H9 (cell line): ENCODE data around the gene MGMT. TPM values are rescaled to one million over a fixed set of nuclear protein-coding genes. Genes with fewer than 3 reads are reported as not detected.

Experiments used
- DNase-seq: peaks from one replicate; pipeline ENCODE4 v3.0.0-alpha.2; 2017
- H2AFZ ChIP-seq: one replicate; pipeline ENCODE4 v1.6.1; 2013; ENCODE audit warnings: mild to moderate bottlenecking, low read length, control low read depth, moderate library complexity
- H2AK5ac ChIP-seq: 2 replicates; pipeline ENCODE4 v1.6.1; 2013; ENCODE audit warnings: low read length, control low read depth, mixed read lengths; ENCODE audit not compliant: insufficient read length
- H2BK120ac ChIP-seq: one replicate; pipeline ENCODE4 v1.6.1; 2013; ENCODE audit warnings: low read depth, mild to moderate bottlenecking, low read length, control low read depth, inconsistent platforms; ENCODE audit not compliant: poor library complexity, severe bottlenecking
- H2BK12ac ChIP-seq: 2 replicates; pipeline ENCODE4 v1.6.1; 2013; ENCODE audit warnings: low read length, control low read depth, mixed read lengths, low read depth; ENCODE audit not compliant: insufficient read length
- H2BK15ac ChIP-seq: 2 replicates; pipeline ENCODE4 v1.6.1; 2013; ENCODE audit warnings: low read depth, low read length, control low read depth
- H2BK20ac ChIP-seq: one replicate; pipeline ENCODE4 v1.6.1; 2013; ENCODE audit warnings: low read depth, mild to moderate bottlenecking, low read length, control low read depth, inconsistent platforms; ENCODE audit not compliant: poor library complexity, severe bottlenecking
- H2BK5ac ChIP-seq: 2 replicates; pipeline ENCODE4 v1.6.1; 2013; ENCODE audit warnings: low read length, control low read depth, mixed read lengths; ENCODE audit not compliant: insufficient read length
- H3K14ac ChIP-seq: 2 replicates; pipeline ENCODE4 v1.6.1; 2013; ENCODE audit warnings: low read length, control low read depth; ENCODE audit not compliant: insufficient read depth
- H3K18ac ChIP-seq: 2 replicates; pipeline ENCODE4 v1.6.1; 2013; ENCODE audit warnings: low read depth, mild to moderate bottlenecking, mixed read lengths, low read length, control low read depth; ENCODE audit not compliant: insufficient read length
- H3K23ac ChIP-seq: 2 replicates; pipeline ENCODE4 v1.6.1; 2013; ENCODE audit warnings: low read length, control low read depth, mixed read lengths, low read depth; ENCODE audit not compliant: insufficient read length
- H3K23me2 ChIP-seq: 2 replicates; pipeline ENCODE4 v1.6.1; 2013; ENCODE audit warnings: low read depth, mild to moderate bottlenecking, mixed read lengths, low read length, control low read depth; ENCODE audit not compliant: insufficient read length, poor library complexity, severe bottlenecking
- H3K27ac ChIP-seq: 2 replicates; pipeline ENCODE4 v1.5.1; 2013; ENCODE audit warnings: low read length, control low read depth, mixed read lengths, low read depth; ENCODE audit not compliant: insufficient read length
- H3K27me3 ChIP-seq: 2 replicates; pipeline ENCODE4 v1.6.1; 2013; ENCODE audit warnings: low read length, control low read depth, inconsistent platforms; ENCODE audit not compliant: insufficient read depth
- H3K4ac ChIP-seq: 2 replicates; pipeline ENCODE4 v1.6.1; 2013; ENCODE audit warnings: low read depth, mild to moderate bottlenecking, control low read depth, inconsistent platforms, low read length, moderate library complexity
- H3K4me1 ChIP-seq: 2 replicates; pipeline ENCODE4 v1.6.1; 2013; ENCODE audit warnings: low read length, control low read depth, inconsistent platforms; ENCODE audit not compliant: insufficient read depth
- H3K4me2 ChIP-seq: 2 replicates; pipeline ENCODE4 v1.6.1; 2013; ENCODE audit warnings: low read length, control low read depth, mixed read lengths; ENCODE audit not compliant: insufficient read length, insufficient read depth
- H3K56ac ChIP-seq: 2 replicates; pipeline ENCODE4 v1.6.1; 2013; ENCODE audit warnings: low read depth, mild to moderate bottlenecking, mixed read lengths, low read length, control low read depth; ENCODE audit not compliant: insufficient read length
- H3K79me1 ChIP-seq: 2 replicates; pipeline ENCODE4 v1.6.1; 2013; ENCODE audit warnings: low read depth, mild to moderate bottlenecking, moderate library complexity, low read length, control low read depth, inconsistent platforms; ENCODE audit not compliant: insufficient read depth, poor library complexity, severe bottlenecking
- H3K79me2 ChIP-seq: 2 replicates; pipeline ENCODE4 v1.6.1; 2013; ENCODE audit warnings: low read length, control low read depth, inconsistent platforms; ENCODE audit not compliant: insufficient read depth
- H3K9ac ChIP-seq: 2 replicates; pipeline ENCODE4 v1.6.1; 2013; ENCODE audit warnings: low read length, control low read depth, mixed read lengths; ENCODE audit not compliant: insufficient read length; ENCODE audit errors: extremely low read depth
- H3K9me3 ChIP-seq: one replicate; pipeline ENCODE4 v1.6.1; 2013; ENCODE audit warnings: low read depth, low read length, inconsistent platforms; ENCODE audit not compliant: control insufficient read depth
- H3T11ph ChIP-seq: one replicate; pipeline ENCODE4 v1.6.1; 2013; ENCODE audit warnings: mild to moderate bottlenecking, low read length, control low read depth, inconsistent platforms
- H4K20me1 ChIP-seq: one replicate; pipeline ENCODE4 v1.6.1; 2013; ENCODE audit not compliant: control insufficient read depth, insufficient read length, insufficient read depth
- H4K5ac ChIP-seq: 2 replicates; pipeline ENCODE4 v1.6.1; 2013; ENCODE audit warnings: low read depth, mild to moderate bottlenecking, mixed read lengths, low read length, control low read depth; ENCODE audit not compliant: insufficient read length
- H4K8ac ChIP-seq: replicated peaks from 2 replicates; pipeline ENCODE4 v1.6.1; 2013; ENCODE audit warnings: low read length, control low read depth, mixed read lengths, low read depth; ENCODE audit not compliant: insufficient read length
- H4K91ac ChIP-seq: 2 replicates; pipeline ENCODE4 v1.6.1; 2013; ENCODE audit warnings: low read depth, mild to moderate bottlenecking, moderate library complexity, mixed read lengths, low read length, control low read depth; ENCODE audit not compliant: insufficient read length
- H3K27ac Mint-ChIP-seq, 3 experiments: 2 replicates in 2 of 3; 3 replicates in 1 of 3; pipeline ENCODE4 v1.8.0; 2020 to 2021; ENCODE audit warnings: mixed read lengths in 3 of 3, mild to moderate bottlenecking in 1 of 3, moderate library complexity in 1 of 3
- H3K27me3 Mint-ChIP-seq: 2 replicates; pipeline ENCODE4 v1.8.0; 2021; ENCODE audit warnings: low read depth, mild to moderate bottlenecking, moderate library complexity, mixed read lengths
- H3K36me3 Mint-ChIP-seq, 3 experiments: 2 replicates in 2 of 3; 3 replicates in 1 of 3; pipeline ENCODE4 v1.8.0; 2020 to 2021; ENCODE audit warnings: low read depth in 3 of 3, mixed read lengths in 3 of 3; ENCODE audit not compliant: insufficient read depth in 1 of 3
- H3K4me1 Mint-ChIP-seq, 2 experiments: 2 replicates each; pipeline ENCODE4 v1.8.0; 2020; ENCODE audit warnings: mixed read lengths in 2 of 2
- H3K4me3 Mint-ChIP-seq, 2 experiments: 2 replicates in 1 of 2; 3 replicates in 1 of 2; pipeline ENCODE4 v1.8.0; 2020 to 2021; ENCODE audit warnings: mild to moderate bottlenecking in 2 of 2, mixed read lengths in 2 of 2, moderate library complexity in 1 of 2
- H3K9me3 Mint-ChIP-seq, 2 experiments: 2 replicates in 1 of 2; 3 replicates in 1 of 2; pipeline ENCODE4 v1.8.0; 2020; ENCODE audit warnings: mild to moderate bottlenecking in 2 of 2, mixed read lengths in 2 of 2, moderate library complexity in 1 of 2
- WGBS: extraction: QIAGEN DNeasy Blood & Tissue Kit; methylation state at CpG from one replicate; pipeline ENCODE4 v1.1.7; 2013; ENCODE audit warnings: missing lambda C conversion rate, low lambda C conversion rate, mixed read lengths; ENCODE audit not compliant: insufficient read length; ENCODE audit errors: extremely low coverage; 5-methylcytosine and 5-hydroxymethylcytosine counted together
- total RNA-seq: library from RNA; stranded (reverse); gene quantifications from 2 replicates; pipeline ENCODE4 v1.2.1, GENCODE V29; 2021
- TF ChIP-seq, protein P1 (sequence below): fragments of 200-600 bp; sonication (generic); conservative IDR thresholded peaks from 3 replicates; pipeline ENCODE4 v1.8.0; 2021; ENCODE audit warnings: antibody characterized with exemption, mild to moderate bottlenecking

MGMT gene
- total RNA-seq, 1 experiment from 2014 or later = 18.4 TPM

DNA sequence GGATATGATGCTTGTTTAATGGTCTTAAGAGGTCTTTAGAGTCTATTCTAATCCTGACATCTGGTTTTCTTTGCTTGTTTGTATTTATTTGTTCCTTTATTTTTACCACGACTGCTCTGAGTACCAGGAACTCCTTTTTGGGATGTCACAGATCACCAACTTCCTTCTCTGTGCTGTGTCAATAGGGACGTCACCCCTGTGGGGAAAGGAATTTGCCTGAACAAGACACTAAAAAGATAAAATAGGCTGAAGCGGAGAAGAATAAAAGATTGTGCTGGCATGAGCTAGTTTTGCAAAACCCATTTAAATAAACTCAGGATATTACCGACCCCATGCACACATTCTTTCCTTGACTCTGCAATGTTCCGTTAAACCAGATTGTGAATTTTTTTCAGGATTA is 27.7 kb downstream of the MGMT start:
- peak overlapping the region in 2 of 3 experiments; percentile 46 to 85; a peak in 3 of 7 replicates for H3K27ac Mint-ChIP-seq
- H3K27me3 Mint-ChIP-seq = no peaks in the 10 kb centered on the region; the same call in 1 of the 2 replicates
- H3K27ac ChIP-seq = no peak overlapping the region

More for the DNA sequence above, 27.7 kb downstream of the MGMT start:
- Histone ChIP-seq H2BK120ac (no peak overlapping the region), H3K18ac (no peak overlapping the region), H2BK20ac (no peak overlapping the region), H2BK5ac (no peak overlapping the region), H4K8ac (no peak overlapping the region), H3K23ac (no peak overlapping the region), H3K23me2 (no peaks in the 10 kb centered on the region), H4K5ac (no peak overlapping the region), H3K4me1 (no peaks in the 10 kb centered on the region), H2BK15ac (no peak overlapping the region), H2AFZ (no peak overlapping the region), H3T11ph (no peak overlapping the region), H3K79me1 (no peaks in the 10 kb centered on the region), H3K4me2 (no peak overlapping the region), H3K27me3 (no peaks in the 10 kb centered on the region), H3K4ac (no peak overlapping the region), H3K9ac (no peak overlapping the region), H2AK5ac (no peak overlapping the region), H3K79me2 (no peaks in the 10 kb centered on the region), H2BK12ac (no peak overlapping the region), H3K56ac (no peak overlapping the region), H4K20me1 (no peaks in the 10 kb centered on the region), H4K91ac (no peak overlapping the region), H3K14ac (no peak overlapping the region), H3K9me3 (peaks cover 13% of the 10 kb centered on the region)
- TF ChIP-seq, protein P1, sequence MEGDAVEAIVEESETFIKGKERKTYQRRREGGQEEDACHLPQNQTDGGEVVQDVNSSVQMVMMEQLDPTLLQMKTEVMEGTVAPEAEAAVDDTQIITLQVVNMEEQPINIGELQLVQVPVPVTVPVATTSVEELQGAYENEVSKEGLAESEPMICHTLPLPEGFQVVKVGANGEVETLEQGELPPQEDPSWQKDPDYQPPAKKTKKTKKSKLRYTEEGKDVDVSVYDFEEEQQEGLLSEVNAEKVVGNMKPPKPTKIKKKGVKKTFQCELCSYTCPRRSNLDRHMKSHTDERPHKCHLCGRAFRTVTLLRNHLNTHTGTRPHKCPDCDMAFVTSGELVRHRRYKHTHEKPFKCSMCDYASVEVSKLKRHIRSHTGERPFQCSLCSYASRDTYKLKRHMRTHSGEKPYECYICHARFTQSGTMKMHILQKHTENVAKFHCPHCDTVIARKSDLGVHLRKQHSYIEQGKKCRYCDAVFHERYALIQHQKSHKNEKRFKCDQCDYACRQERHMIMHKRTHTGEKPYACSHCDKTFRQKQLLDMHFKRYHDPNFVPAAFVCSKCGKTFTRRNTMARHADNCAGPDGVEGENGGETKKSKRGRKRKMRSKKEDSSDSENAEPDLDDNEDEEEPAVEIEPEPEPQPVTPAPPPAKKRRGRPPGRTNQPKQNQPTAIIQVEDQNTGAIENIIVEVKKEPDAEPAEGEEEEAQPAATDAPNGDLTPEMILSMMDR = no peak
- WGBS = no CpG with 5 or more reads among the region's 5 CpGs
- no peak for DNase-seq
- Mint-ChIP-seq H3K9me3 (peaks cover 51 to 54% of the 10 kb centered on the region in 2 experiments), H3K4me3 (no peak overlapping the region), H3K4me1 (peaks cover 15 to 18% of the 10 kb centered on the region in 2 experiments), H3K36me3 (peaks cover 42 to 61% (median 45%) of the 10 kb centered on the region in 3 experiments)
